Esophagus muscularis mucosa (tissue), 2 donors: Measurements from ENCODE around the gene FCGR3B.
"Not testable (repeated sequence)": the region's sequence is repeated elsewhere in the genome, so short reads cannot be mapped to it uniquely, and the experiment has no call there.

Experiments
- EP300 ChIP-seq: sonication (generic); formaldehyde crosslinking; IDR thresholded peaks from one replicate; pipeline ENCODE4 v1.6.1; 2017; ENCODE audit warnings: antibody characterized with exemption
- POLR2A ChIP-seq: fragments of 450-650 bp; IDR thresholded peaks from one replicate; pipeline ENCODE4 v1.6.1; 2017; ENCODE audit warnings: antibody characterized with exemption, moderate library complexity, mild to moderate bottlenecking, low read depth

GRCh38 chr1:161618517-161618916, 12.5 kb downstream of the FCGR3B start:
- TF ChIP-seq EP300, POLR2A: not testable (repeated sequence)
